NK-92 (cell line): ENCODE measurements around the gene CEP57L1.

Source experiments
- DNase-seq: peaks from one replicate; lab custom pipeline; 2025; ENCODE audit not compliant: unreplicated experiment; lab: John Stamatoyannopoulos, UW

CEP57L1 gene

GRCh38 chr6:109095036-109095834, at the start of gene CEP57L1:
Gene CEP57L1 (plus strand): TSS chr6:109095507. CDS start chr6:109145222, 49,715 bp downstream.
- peak; percentile 70 for DNase-seq

- DNase-seq, result no peak
Measured at GRCh38 chr6:109048176-109048575, 47.1 kb upstream of the CEP57L1 start.

GRCh38 chr6:109048670-109049415, 46.5 kb upstream of the CEP57L1 start:
- no peak for DNase-seq

GRCh38 chr6:109050012-109050411, 45.3 kb upstream of the CEP57L1 start:
- DNase-seq, result no peak

- DNase-seq, result no peak
Measured at GRCh38 chr6:109050447-109051102, 44.7 kb upstream of the CEP57L1 start.

- DNase-seq, result no peak
Measured at GRCh38 chr6:109051301-109052017, 43.8 kb upstream of the CEP57L1 start.

- DNase-seq, result no peak
Measured at GRCh38 chr6:109052018-109052651, 43.2 kb upstream of the CEP57L1 start.

- no peak for DNase-seq
Measured at GRCh38 chr6:109052852-109053251, 42.5 kb upstream of the CEP57L1 start.

GRCh38 chr6:109053336-109053735, 42.0 kb upstream of the CEP57L1 start:
- no peak for DNase-seq

- no peak for DNase-seq
Measured at GRCh38 chr6:109055771-109056235, 39.5 kb upstream of the CEP57L1 start.

GRCh38 chr6:109056661-109057060, 38.6 kb upstream of the CEP57L1 start:
- DNase-seq, result no peak

GRCh38 chr6:109058620-109059019, 36.7 kb upstream of the CEP57L1 start:
- DNase-seq, result no peak

- no peak for DNase-seq
Measured at GRCh38 chr6:109059153-109059552, 36.2 kb upstream of the CEP57L1 start.

- no peak for DNase-seq
Measured at GRCh38 chr6:109059571-109060021, 35.7 kb upstream of the CEP57L1 start.

- DNase-seq, result no peak
Measured at GRCh38 chr6:109060571-109060970, 34.7 kb upstream of the CEP57L1 start.

GRCh38 chr6:109062216-109062615, 33.1 kb upstream of the CEP57L1 start:
- no peak for DNase-seq

- DNase-seq, result no peak
Measured at GRCh38 chr6:109062767-109063352, 32.4 kb upstream of the CEP57L1 start.

GRCh38 chr6:109069746-109070145, 25.6 kb upstream of the CEP57L1 start:
- DNase-seq, result no peak

- DNase-seq, result no peak
Measured at GRCh38 chr6:109071125-109071917, 24.0 kb upstream of the CEP57L1 start.
